Right lung (tissue), 10 donors: ENCODE results near the gene NBPF4. TPM values are rescaled to one million over a fixed set of nuclear protein-coding genes. Genes with fewer than 3 reads are reported as not detected.
"Not testable (repeated sequence)": the region's sequence is repeated elsewhere in the genome, so short reads cannot be mapped to it uniquely, and the experiment has no call there.

ENCODE experiments used
- DNase-seq, 2 donors: peaks; one replicate each; pipeline ENCODE4 v3.0.0-alpha.2; 2013
- long read RNA-seq, 8 donors: transcript quantifications; one replicate each; lab custom pipeline, GENCODE V29; 2026
- polyA plus RNA-seq, 5 donors: library from polyadenylated mRNA; unstranded; fragments of 120-200 nt; gene quantifications; one replicate each; pipeline versions ENCODE4 v1.2.1 to v1.2.3, GENCODE V29; 2013; ENCODE audit warnings: inconsistent platforms in 1 of 5, low replicate concordance in 1 of 5; ENCODE audit not compliant: insufficient read length in 5 of 5, insufficient read depth in 1 of 5

Gene NBPF4
- under 1 TPM in 1 of 5 donors, not detected in 4; 0.14 TPM for polyA plus RNA-seq
- long read RNA-seq, donor 1 = 0 reads
- long read RNA-seq, donor 2 = 0 reads
- long read RNA-seq, donor 3 = 0 reads
- long read RNA-seq, donor 4 = 0 reads
- long read RNA-seq, donor 5 = 0 reads
- long read RNA-seq, donor 6 = 0 reads
- long read RNA-seq, donor 7 = 0 reads
- long read RNA-seq, donor 8 = 0 reads

- DNase-seq = not testable (repeated sequence)
Observed at GRCh38 chr1:108243976-108244375, at the start of gene NBPF4. NBPF4 (minus strand) TSS chr1:108244076; CDS start chr1:108243761, 315 bp downstream.

GRCh38 chr1:108282528-108283257 is 38.8 kb upstream of the NBPF4 start:
- not testable (repeated sequence) for DNase-seq

- DNase-seq = not testable (repeated sequence)
Observed at GRCh38 chr1:108272485-108273327, 28.8 kb upstream of the NBPF4 start.

GRCh38 chr1:108267097-108267496 is 23.2 kb upstream of the NBPF4 start:
- DNase-seq = not testable (repeated sequence)

GRCh38 chr1:108261967-108262366 is 18.1 kb upstream of the NBPF4 start:
- not testable (repeated sequence) for DNase-seq

GRCh38 chr1:108261519-108261918 is 17.6 kb upstream of the NBPF4 start:
- DNase-seq = not testable (repeated sequence)

- DNase-seq = not testable (repeated sequence)
Observed at GRCh38 chr1:108260578-108261259, 16.8 kb upstream of the NBPF4 start.

- not testable (repeated sequence) for DNase-seq
Observed at GRCh38 chr1:108255426-108255825, 11.6 kb upstream of the NBPF4 start.

GRCh38 chr1:108239426-108239825 is 4.5 kb downstream of the NBPF4 start:
- DNase-seq = not testable (repeated sequence)

GRCh38 chr1:108235308-108235707 is 8.6 kb downstream of the NBPF4 start:
- not testable (repeated sequence) for DNase-seq

GRCh38 chr1:108232183-108232582 is 11.7 kb downstream of the NBPF4 start:
- DNase-seq = not testable (repeated sequence)

- DNase-seq = not testable (repeated sequence)
Observed at GRCh38 chr1:108229976-108230375, 13.9 kb downstream of the NBPF4 start.

- not testable (repeated sequence) for DNase-seq
Observed at GRCh38 chr1:108227772-108228171, 16.1 kb downstream of the NBPF4 start.

GRCh38 chr1:108226855-108227254 is 17.0 kb downstream of the NBPF4 start:
- DNase-seq = not testable (repeated sequence)

GRCh38 chr1:108223226-108223625 is 20.6 kb downstream of the NBPF4 start:
- DNase-seq = not testable (repeated sequence)

GRCh38 chr1:108217515-108218174 is 26.2 kb downstream of the NBPF4 start:
- DNase-seq = not testable (repeated sequence)

GRCh38 chr1:108217007-108217406 is 26.9 kb downstream of the NBPF4 start:
- DNase-seq = not testable (repeated sequence)

- DNase-seq = not testable (repeated sequence)
Observed at GRCh38 chr1:108216028-108216890, 27.6 kb downstream of the NBPF4 start.

- DNase-seq = not testable (repeated sequence)
Observed at GRCh38 chr1:108214641-108215465, 29.0 kb downstream of the NBPF4 start.
